CD4-positive, alpha-beta T cell treated with Interleukin-6 at 100 ng/mL for 8 hours (primary cell): ENCODE results near the gene ELOVL5.
A peak's percentile ranks its signal among the peaks of the same experiment; 100 is the strongest.

ENCODE experiments used
- DNase-seq: peaks from one replicate; pipeline ENCODE4 v3.0.0-alpha.2; 2020; ENCODE audit warnings: mixed read lengths, low spot score

The ELOVL5 gene

DNA sequence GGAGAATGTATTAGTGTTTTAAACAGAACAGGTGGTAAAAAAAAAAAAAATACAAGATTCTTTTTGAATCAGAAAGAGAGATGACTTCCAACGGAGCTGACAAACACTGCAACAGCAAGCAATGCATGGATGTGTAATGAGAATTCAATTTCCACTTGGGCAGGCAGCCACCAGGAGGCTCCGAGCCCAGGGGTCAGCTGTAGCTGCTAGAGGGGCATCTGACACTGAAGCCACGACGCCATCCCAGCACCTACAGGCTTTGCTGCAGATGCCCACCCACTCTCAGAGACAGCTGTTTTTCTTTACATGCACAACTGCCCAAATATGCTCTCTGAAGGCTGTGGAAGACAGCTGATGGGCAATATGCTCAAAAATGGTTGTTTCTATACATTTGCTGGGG is 75.4 kb downstream of the ELOVL5 start:
- DNase-seq: no peak

DNA sequence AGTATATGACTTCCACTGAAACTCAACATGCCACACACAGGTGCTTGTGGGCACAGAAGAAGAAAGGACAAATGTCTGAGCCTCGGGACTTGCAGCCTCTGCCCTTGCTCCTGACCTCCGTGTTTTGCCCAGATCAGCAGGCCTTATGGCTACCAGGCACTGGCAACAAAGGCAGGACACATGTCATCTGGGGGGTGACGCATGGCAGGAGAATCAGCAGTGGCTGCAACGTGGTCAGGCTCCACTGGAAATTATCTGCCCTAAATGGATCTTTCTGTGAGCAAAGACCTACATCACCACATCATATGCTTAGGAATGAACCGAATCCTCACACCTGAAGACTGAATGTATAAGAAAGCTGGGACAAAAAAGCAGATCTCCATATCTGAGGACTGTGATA is 78.9 kb downstream of the ELOVL5 start:
- DNase-seq: no peak

DNA sequence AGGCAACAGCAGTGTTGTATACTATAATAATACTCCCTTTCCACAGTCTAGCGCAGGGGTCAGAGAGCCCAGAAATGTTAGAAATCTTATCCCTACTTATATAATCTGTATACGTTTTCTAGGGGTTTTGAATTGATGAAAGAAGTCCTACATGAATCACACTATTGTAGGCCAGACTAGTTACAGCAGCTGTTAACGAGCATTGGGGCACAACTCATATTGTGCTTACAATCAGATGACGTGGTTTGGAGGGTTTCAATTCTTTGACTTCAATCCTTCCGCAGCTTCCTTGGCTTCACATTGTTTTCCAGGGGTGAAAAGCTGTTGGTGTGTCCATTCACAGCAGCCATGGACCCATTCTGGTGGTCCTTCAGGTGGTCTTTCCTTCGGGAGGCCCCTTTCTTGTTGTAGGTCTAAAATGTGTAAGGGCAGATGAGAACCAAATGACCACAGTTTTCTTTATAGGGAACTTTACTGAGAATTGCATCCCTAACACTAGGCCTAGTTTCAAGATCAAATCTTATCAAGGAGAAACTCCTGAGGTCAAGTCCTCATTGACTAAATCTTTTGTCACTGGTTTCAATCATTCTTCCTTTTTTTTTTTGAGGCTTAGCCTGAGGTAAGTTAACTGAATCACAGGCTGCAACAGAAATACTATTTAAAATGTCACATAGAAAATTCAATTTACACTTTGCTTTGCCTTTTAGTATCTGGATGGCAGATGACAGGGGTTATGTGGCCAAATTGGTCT is 79.7 kb downstream of the ELOVL5 start:
- DNase-seq: no peak

- DNase-seq: no peak
Observed at GRCh38 chr6:53266553-53267090, 82.1 kb downstream of the ELOVL5 start.

DNA sequence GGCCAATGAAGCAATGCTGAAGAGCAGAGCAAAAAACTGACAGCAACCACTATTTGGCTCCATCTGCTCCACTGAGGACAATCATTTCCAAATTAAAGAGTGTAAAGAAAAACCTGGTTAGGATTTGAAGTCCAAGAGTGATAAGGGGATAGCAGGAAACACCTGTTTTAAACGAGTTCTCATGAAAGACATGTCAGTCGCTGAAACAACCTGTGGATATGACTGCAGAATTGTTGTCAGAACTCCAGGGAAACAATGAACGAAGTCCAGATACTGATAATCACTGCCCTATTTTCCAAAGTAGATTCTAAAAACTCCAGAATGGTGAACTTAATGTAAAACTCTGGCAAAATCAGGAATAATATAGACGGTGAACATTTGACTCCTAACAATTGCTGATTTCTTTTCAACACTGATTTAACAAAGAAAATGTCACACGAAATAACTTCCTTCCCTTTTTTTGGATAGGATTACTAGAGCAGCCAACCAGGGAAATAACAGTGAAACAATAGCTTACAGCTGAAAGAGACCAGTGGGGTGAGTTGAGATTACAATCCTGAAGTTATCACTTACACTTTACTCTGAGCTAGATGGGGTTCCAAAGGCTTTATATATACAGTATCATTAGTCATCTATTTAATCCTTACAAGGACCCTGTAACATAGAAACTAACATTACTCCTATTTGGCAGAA is 83.7 kb downstream of the ELOVL5 start:
- no peak for DNase-seq

GRCh38 chr6:53264337-53264736 is 84.4 kb downstream of the ELOVL5 start:
- DNase-seq: no peak

GRCh38 chr6:53263917-53264316 is 84.8 kb downstream of the ELOVL5 start:
- DNase-seq: no peak

DNA sequence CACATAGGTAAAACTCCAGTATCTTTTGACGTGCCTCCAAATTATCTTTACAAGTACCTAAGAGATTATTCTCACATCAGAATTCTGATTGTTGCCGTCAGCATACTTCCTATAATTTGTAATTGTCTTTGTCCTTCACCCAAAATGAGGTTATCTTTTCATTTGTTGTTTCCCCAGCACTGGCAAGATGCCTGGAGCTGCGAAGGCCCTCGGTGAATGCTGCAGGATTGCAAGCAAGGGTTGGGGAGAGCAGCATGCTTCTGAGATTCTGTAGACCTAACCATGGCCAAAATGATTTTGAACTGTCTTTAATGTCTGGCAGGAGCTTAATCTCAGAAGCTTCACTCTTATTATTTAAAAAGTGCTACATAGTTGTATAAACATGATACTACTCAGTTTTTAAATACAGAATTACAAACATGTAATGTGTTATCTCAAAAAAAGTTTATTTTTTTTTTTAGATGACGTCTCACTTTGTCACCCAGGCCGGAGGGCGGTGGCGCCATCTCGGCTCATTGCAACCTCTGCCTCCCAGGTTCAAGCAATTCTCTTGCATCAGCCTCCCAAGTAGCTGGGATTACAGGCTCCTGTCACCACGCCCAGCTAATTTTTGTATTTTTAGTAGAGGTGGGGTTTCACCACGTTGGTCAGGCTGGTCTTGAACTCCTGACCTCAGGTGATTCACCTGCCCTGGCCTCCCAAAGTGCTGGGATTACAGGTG is 88.7 kb downstream of the ELOVL5 start:
- DNase-seq: no peak

DNA sequence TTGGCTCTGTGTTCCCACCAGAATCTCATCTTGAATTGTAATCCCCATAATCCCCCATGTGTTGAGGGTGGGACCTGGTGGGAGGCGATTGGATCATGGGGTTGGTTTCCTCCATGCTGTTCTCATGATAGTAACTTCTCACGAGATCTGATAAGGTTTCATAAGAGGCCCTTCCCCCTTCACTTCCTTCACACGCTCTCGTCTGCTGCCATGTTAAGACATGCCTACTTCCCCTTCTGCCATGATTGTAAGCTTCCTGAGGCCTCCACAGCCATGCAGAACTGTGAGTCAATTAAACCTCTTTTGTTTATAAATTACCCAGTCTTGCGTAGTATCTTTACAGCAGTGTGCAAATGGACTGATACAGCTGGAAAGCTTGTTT is 90.0 kb downstream of the ELOVL5 start:
- no peak for DNase-seq

DNA sequence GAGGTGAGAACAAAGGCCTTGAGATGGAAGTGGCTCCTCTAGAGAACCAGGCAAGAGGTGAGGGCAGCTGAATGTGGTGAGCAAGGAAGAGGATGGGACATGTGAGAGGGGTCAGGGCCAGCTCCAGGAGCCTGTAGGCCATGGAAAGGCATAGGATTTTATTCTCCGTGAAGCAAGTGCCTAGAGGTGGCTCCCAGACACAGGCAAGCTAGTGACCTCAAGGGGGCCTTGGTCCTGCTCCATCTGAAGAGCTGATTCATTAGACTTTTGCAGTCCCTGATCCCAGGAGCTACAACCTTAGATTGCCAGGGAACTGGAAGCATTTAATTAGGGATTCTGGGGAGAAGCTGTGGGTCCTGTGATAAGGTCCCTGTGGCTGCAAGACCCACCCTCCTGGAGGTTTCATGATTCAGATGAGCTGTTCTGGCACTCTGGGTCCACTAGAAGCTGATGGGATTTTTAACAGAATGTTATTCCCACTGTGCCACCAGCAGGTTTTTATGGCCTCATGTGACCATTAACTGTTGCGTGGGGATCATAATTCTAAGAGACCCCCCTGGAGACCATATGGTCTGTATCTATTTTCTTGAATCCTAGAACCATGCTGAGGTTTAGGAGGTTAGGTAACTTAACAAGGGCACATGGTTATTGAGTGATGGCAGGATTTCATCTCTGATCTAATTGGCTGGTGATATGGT is 90.5 kb downstream of the ELOVL5 start:
- no peak for DNase-seq

GRCh38 chr6:53257533-53257932 is 91.2 kb downstream of the ELOVL5 start:
- no peak for DNase-seq

DNA sequence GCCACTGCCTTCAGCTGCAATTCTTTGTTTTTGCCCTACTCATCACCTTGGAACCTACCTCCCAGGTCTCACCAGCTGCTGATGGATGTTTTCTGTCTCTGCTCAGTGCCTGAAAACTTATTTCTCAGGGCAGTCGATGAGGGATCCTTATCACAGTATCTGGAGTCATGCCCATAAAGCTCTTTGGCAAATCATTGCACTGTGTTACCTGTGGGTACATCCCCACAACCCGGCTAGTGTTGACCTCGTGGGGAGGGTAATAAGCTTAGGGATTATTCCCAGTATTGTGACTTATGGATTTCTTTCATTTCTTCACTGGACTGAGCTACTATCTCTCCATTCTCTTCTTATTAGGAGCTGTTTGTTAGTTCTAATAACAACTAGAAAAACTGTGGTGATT is 91.7 kb downstream of the ELOVL5 start:
- DNase-seq: no peak

DNA sequence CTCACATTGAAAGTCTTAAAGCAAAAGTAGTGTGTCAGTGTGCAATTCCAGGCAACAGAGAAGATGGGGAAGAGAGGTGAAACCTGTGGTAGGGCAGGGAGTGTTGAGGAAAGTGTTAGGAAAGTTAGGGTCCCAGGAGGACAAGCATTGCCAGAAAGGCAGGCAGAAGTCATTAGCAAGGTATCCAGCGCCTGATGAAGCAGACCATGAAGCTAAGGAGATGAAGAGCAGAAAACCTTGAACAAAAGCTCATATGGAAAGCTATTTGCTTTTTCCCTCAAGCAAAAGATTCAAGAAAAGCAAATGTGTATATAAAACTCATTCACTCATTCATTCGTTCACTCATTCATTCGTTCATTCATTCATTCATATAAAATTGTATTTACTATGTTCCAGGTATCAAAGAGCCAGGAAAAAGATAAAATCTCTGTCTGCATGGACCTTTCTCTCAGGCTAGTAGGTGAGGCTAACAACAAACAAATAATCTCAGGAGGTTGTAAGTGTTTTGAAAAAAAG is 96.5 kb downstream of the ELOVL5 start:
- DNase-seq: no peak

DNA sequence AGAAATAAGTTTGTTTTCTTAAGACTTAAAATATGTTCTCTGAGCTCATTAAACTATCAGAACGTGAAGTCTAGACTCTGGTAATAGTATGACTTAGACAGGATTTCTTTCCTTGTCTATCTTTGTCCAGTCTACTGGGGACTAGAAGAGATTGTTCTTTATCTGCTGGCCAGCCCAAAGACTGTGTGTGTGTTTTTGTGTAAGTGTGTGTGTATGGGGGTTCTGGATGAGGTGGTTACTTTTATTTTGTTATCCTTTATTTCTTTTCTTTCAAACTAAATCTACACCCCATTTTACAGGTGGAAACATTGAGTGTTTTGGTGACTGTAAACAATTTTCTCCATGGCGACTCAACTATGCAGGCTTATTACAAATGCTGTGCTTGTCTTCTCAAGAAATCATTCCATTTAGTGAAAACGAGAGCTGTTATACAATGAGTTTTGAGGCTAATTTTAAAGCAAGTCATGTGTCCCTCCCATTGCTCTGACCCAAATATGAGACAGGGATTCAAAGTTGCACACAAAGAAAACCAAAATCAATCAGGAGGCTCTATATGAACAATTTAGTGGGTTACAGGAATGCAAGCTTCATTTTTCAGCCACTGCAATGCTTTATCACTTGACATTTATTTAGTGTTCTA is 97.6 kb downstream of the ELOVL5 start:
- DNase-seq: no peak

- DNase-seq: no peak
Observed at GRCh38 chr6:53250176-53251032, 98.3 kb downstream of the ELOVL5 start.

GRCh38 chr6:53246924-53247323 is 101.8 kb downstream of the ELOVL5 start:
- DNase-seq: no peak

DNA sequence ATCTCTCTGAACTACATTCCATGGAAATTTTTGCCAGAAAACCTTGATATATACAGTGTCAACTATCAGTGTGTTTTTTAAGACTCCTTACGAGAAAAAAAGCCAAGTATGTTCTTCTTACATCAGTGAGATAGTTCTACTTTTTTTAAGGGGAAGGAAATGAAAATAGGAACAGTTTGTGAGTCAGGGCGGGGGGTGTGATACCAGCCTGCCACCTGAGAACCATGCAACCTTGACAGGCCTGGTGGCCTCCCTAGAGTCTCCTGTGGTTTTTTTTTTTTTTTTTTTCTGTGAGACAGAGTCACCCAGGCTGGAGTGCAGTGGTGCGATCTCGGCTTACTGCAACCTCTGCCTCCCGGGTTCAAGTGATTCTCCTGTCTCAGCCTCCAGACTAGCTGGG is 103.8 kb downstream of the ELOVL5 start:
- DNase-seq: peak; percentile 24

GRCh38 chr6:53244399-53244931 is 104.3 kb downstream of the ELOVL5 start:
- no peak for DNase-seq

DNA sequence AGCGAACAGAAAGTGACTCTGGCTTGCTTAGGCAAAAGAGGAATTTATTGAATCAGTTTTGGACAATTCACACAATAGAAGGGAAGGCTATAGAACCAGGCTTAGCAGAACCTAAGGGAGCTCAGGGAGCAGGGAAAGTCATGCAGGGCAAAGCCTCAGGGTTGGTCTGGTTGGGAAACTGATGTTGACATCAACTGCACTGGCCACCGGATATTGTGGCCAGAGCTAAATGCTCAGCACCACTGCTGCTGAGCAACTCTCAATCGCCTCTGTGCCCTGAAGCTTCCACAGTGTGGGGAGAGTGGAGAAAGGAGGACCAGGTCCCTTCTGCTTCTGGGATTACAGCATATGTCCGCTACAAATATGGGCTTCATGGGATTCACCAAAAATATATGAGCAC is 106.8 kb downstream of the ELOVL5 start:
- no peak for DNase-seq

DNA sequence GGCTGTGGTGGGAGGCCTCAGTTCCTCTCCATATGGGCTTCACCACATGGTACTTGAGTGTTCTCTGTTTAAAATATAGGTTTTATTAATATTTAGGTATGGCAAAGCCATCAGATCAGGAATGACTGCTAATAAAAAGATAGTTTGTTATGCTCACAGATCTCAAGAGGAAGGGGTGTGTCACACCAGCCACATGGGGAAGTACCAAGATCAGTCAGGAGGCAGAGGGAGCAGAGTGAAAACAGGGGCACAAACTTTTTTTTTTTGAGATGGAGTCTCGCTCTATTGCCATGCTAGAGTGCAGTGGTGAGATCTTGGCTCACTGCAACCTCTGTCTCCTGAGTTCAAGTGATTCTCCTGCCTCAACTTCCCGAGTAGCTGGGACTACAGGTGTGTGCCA is 108.0 kb downstream of the ELOVL5 start:
- DNase-seq: peak; percentile 36
